GM12878 (cell line): ENCODE data around the gene MROH9. TPM values are rescaled to one million over a fixed set of nuclear protein-coding genes. Genes with fewer than 3 reads are reported as not detected.

ENCODE experiments used
- ATAC-seq: fragments of 200-7000 bp; cut with Tn5 transposase; 3 replicates; pipeline ENCODE4 v1.9.1; 2020; ENCODE audit warnings: mild to moderate bottlenecking, moderate library complexity
- BruUV-seq: library from RNA; stranded (reverse); fragments of 400-500 nt; replicated peaks from 2 replicates; lab custom pipeline; 2021; lab: Mats Ljungman, UMichigan
- CTCF ChIA-PET: fragments of 300-600 bp; sonication (Branson Sonifier 250); formaldehyde crosslinking; extraction: SDS; loops from one replicate; lab custom pipeline; 2021; ENCODE audit warnings: inconsistent platforms; lab: Yijun Ruan, JAX
- POLR2A ChIA-PET: fragments of 350-600 bp; formaldehyde crosslinking; extraction: SDS; loops from one replicate; lab custom pipeline; 2021; ENCODE audit warnings: inconsistent platforms; lab: Charles Lee
- RAD21 ChIA-PET: fragments of 300-600 bp; sonication (Branson Sonifier 250); formaldehyde crosslinking; loops from one replicate; lab custom pipeline; 2023; ENCODE audit warnings: antibody characterized with exemption; ENCODE audit not compliant: unreplicated experiment; lab: Charles Lee
- SMC1A ChIA-PET: fragments of 300-600 bp; sonication (Branson Sonifier 250); formaldehyde crosslinking; loops from one replicate; lab custom pipeline; 2023; ENCODE audit not compliant: unreplicated experiment, uncharacterized antibody; lab: Charles Lee
- DNase-seq: peaks from one replicate; pipeline ENCODE4 v3.0.0-alpha.2; 2011; ENCODE audit warnings: low read depth, low spot score
- FAIRE-seq: peaks from 3 replicates; lab custom pipeline; 2011; peaks lifted over from hg19 to GRCh38; lab: Jason Lieb, UNC
- H2AFZ ChIP-seq: 2 replicates; pipeline ENCODE4 v1.6.0; 2011; ENCODE audit warnings: low read depth, low read length, control low read depth; ENCODE audit not compliant: control insufficient read depth
- H3K27ac ChIP-seq: 2 replicates; pipeline ENCODE4 v1.5.1; 2011; ENCODE audit warnings: control low read depth; ENCODE audit not compliant: control insufficient read depth, insufficient read depth
- H3K27me3 ChIP-seq, 2 experiments: replicated peaks in 1 of 2; 2 replicates each; pipeline versions ENCODE4 v1.6.0 to v1.6.1; 2011; ENCODE audit warnings: low read length in 1 of 2; ENCODE audit not compliant: control insufficient read depth in 2 of 2, insufficient read depth in 2 of 2
- H3K36me3 ChIP-seq, 2 experiments: 2 replicates each; pipeline ENCODE4 v1.5.1; 2011; ENCODE audit warnings: low read length in 1 of 2; ENCODE audit not compliant: control insufficient read depth in 2 of 2, insufficient read depth in 2 of 2
- H3K4me1 ChIP-seq: 2 replicates; pipeline ENCODE4 v1.6.1; 2011; ENCODE audit warnings: mild to moderate bottlenecking, low read length, moderate library complexity, mixed read lengths; ENCODE audit not compliant: control insufficient read depth, insufficient read depth
- H3K4me2 ChIP-seq: 2 replicates; pipeline ENCODE4 v1.6.0; 2011; ENCODE audit warnings: control low read depth; ENCODE audit not compliant: control insufficient read depth, insufficient read depth
- H3K4me3 ChIP-seq: fragments of 200-600 bp; sonication (generic); 2 replicates; pipeline ENCODE4 v1.5.1; 2016
- H3K79me2 ChIP-seq: 2 replicates; pipeline ENCODE4 v1.6.0; 2011; ENCODE audit warnings: low read length; ENCODE audit not compliant: control insufficient read depth, insufficient read depth
- H3K9ac ChIP-seq: 2 replicates; pipeline ENCODE4 v1.8.0; 2011; ENCODE audit warnings: low read length, control low read depth, mixed read lengths; ENCODE audit not compliant: control insufficient read depth, insufficient read depth
- H3K9me3 ChIP-seq: replicated peaks from 3 replicates; pipeline ENCODE4 v1.5.1; 2011; ENCODE audit warnings: mild to moderate bottlenecking, low read length; ENCODE audit not compliant: control insufficient read depth, insufficient read depth
- H4K20me1 ChIP-seq: 2 replicates; pipeline ENCODE4 v1.6.0; 2011; ENCODE audit not compliant: control insufficient read depth, insufficient read depth
- ATF3 ChIP-seq: IDR thresholded peaks from 2 replicates; pipeline ENCODE4 v1.6.1; 2011; ENCODE audit warnings: low read depth, mild to moderate bottlenecking, low read length, moderate library complexity, borderline replicate concordance; ENCODE audit errors: extremely low read depth
- BACH1 ChIP-seq: fragments of 450-650 bp; IDR thresholded peaks from 2 replicates; pipeline ENCODE4 v1.6.1; 2017; ENCODE audit warnings: mild to moderate bottlenecking, borderline replicate concordance
- E2F8 ChIP-seq: fragments of 450-650 bp; IDR thresholded peaks from 2 replicates; pipeline ENCODE4 v1.6.1; 2018; ENCODE audit warnings: mild to moderate bottlenecking, low read depth, moderate library complexity; ENCODE audit not compliant: partially characterized antibody
- ELK1 ChIP-seq: IDR thresholded peaks from 2 replicates; pipeline ENCODE4 v1.6.1; 2012; ENCODE audit warnings: low read depth, low read length, improper control_type of control experiment
- FOS ChIP-seq: IDR thresholded peaks from 3 replicates; pipeline ENCODE4 v1.6.1; 2011; ENCODE audit warnings: borderline replicate concordance; ENCODE audit not compliant: insufficient read length; ENCODE audit errors: extremely low read depth
- GABPA ChIP-seq: IDR thresholded peaks from 2 replicates; pipeline ENCODE4 v1.6.1; 2014; ENCODE audit warnings: antibody characterized with exemption, low read depth, mild to moderate bottlenecking, inconsistent platforms
- HSF1 ChIP-seq: fragments of 150-350 bp; IDR thresholded peaks from 2 replicates; pipeline ENCODE4 v1.6.1; 2014; ENCODE audit warnings: mild to moderate bottlenecking, low read depth, low read length
- MTA2 ChIP-seq: fragments of 450-650 bp; IDR thresholded peaks from 2 replicates; pipeline ENCODE4 v1.6.1; 2016; ENCODE audit warnings: low read depth, mild to moderate bottlenecking, moderate library complexity
- NFIC ChIP-seq: IDR thresholded peaks from 2 replicates; pipeline ENCODE4 v1.6.1; 2012; ENCODE audit warnings: low read depth, mild to moderate bottlenecking, inconsistent platforms, low read length, moderate library complexity
- NFXL1 ChIP-seq: fragments of 450-650 bp; IDR thresholded peaks from 2 replicates; pipeline ENCODE4 v1.6.1; 2017; ENCODE audit warnings: antibody characterized with exemption, mild to moderate bottlenecking, borderline replicate concordance
- PAX8 ChIP-seq: fragments of 450-650 bp; IDR thresholded peaks from 2 replicates; pipeline ENCODE4 v1.6.1; 2017; ENCODE audit warnings: mild to moderate bottlenecking, moderate library complexity
- RCOR1 ChIP-seq: conservative IDR thresholded peaks from 2 replicates; pipeline ENCODE4 v1.6.1; 2012; ENCODE audit warnings: low read depth, low read length, improper control_type of control experiment
- YBX1 ChIP-seq: fragments of 450-650 bp; IDR thresholded peaks from 2 replicates; pipeline ENCODE4 v1.6.1; 2016; ENCODE audit warnings: antibody characterized with exemption
- YY1 ChIP-seq: IDR thresholded peaks from 2 replicates; pipeline ENCODE4 v1.6.1; 2011; ENCODE audit warnings: low read depth, mild to moderate bottlenecking, low read length
- ZNF687 ChIP-seq: fragments of 450-650 bp; IDR thresholded peaks from 2 replicates; pipeline ENCODE4 v1.6.1; 2017; ENCODE audit warnings: mild to moderate bottlenecking, moderate library complexity
- WGBS: methylation state at CpG from one replicate; pipeline ENCODE4 v1.1.6; 2016; ENCODE audit warnings: low lambda C conversion rate; ENCODE audit not compliant: insufficient replicate concordance, insufficient coverage; ENCODE audit errors: missing lambda C conversion rate; 5-methylcytosine and 5-hydroxymethylcytosine counted together
- in situ Hi-C: fragments of 300-500 bp; cut with MboI; formaldehyde crosslinking; loops from 9 replicates; pipeline ENCODE4 v1.14.3; 2018; ENCODE audit warnings: mixed read lengths
- intact Hi-C: fragments of 100-400 bp; cut with micrococcal nuclease; formaldehyde crosslinking; loops from one replicate; pipeline ENCODE4 v1.14.2; 2022; ENCODE audit not compliant: unreplicated experiment
- polyA plus RNA-seq, 11 experiments: library from polyadenylated mRNA; depleted of rRNA in 4 of 11; unstranded in 6 of 11; stranded (reverse) in 5 of 11; fragments of >200 nt; fragmentation: Nextera tagmentation in 4 of 11; fragmentation: Illumina TruSeq in 1 of 11; extraction: Ambion mirVana in 4 of 11; extraction: Trizol in 1 of 11; gene quantifications; 1 replicate in 1 of 11; 2 replicates in 10 of 11; pipeline versions ENCODE4 v1.2.1 to v1.2.3, GENCODE V29; 2011 to 2016; ENCODE audit warnings: inconsistent platforms in 2 of 11, missing spikeins in 2 of 11, low read depth in 1 of 11
- total RNA-seq, 4 experiments: library from RNA; depleted of rRNA in 3 of 4; stranded (reverse); fragments of >200 nt in 3 of 4; fragmentation: Illumina TruSeq in 1 of 4; extraction: Trizol in 1 of 4; gene quantifications; 2 replicates each; pipeline versions ENCODE4 v1.2.1 to v1.2.3, GENCODE V29; 2013 to 2021

Gene MROH9
- total and polyA plus RNA-seq, 10 of the 15 experiments (the other 5 are each of a cell fraction or from before 2014, with no cell fraction given), result not detected

GRCh38 chr1:170939476-170939875 is 4.1 kb downstream of the MROH9 start:
- Histone ChIP-seq H3K79me2 (no peaks in the 10 kb centered on the region), H3K4me1 (no peaks in the 10 kb centered on the region), H3K4me2 (no peak overlapping the region), H3K4me3 (no peak overlapping the region), H3K27ac (no peak overlapping the region), H2AFZ (no peak overlapping the region), H3K9me3 (no peaks in the 10 kb centered on the region), H3K27me3 (peaks cover 0 to under 1% of the 10 kb centered on the region in 2 experiments; a peak in 1 of 4 replicates), H3K36me3 (no peaks in the 10 kb centered on the region), H3K9ac (no peak overlapping the region), H4K20me1 (no peaks in the 10 kb centered on the region)
- ChIA-PET SMC1A (no interaction called here), RAD21 (no interaction called here), POLR2A (no interaction called here), CTCF (interaction anchor here (1.5 kb wide), 1 partner anchor 11 kb away, joined by 4 read pairs; no protein-coding TSS in a partner anchor)
- FAIRE-seq (no peak), ATAC-seq (no peak), DNase-seq (no peak)
- intact Hi-C loops (no loop called here), in situ Hi-C loops (no loop called here)
- no peak for TF ChIP-seq NFXL1
- TF ChIP-seq HSF1, result no peak
- no peak for TF ChIP-seq GABPA
- no peak for TF ChIP-seq YBX1
- no peak for TF ChIP-seq ELK1
- TF ChIP-seq BACH1, result no peak
- TF ChIP-seq PAX8, result no peak
- no peak for TF ChIP-seq ZNF687
- TF ChIP-seq YY1, result no peak
- TF ChIP-seq ATF3, result no peak
- no peak for TF ChIP-seq FOS
- TF ChIP-seq MTA2, result no peak
- no peak for TF ChIP-seq RCOR1
- TF ChIP-seq E2F8, result no peak
- TF ChIP-seq NFIC, result no peak
- WGBS, result 16% methylated on average over 2 of the region's 2 CpGs
- BruUV-seq, result no TSS peak
